NCI-H1105 treated with DMSO at 0.1 percent for 48 hours (cell line): ENCODE results near the gene TOP3A.

Experiments
- DNase-seq: peaks from one replicate; lab custom pipeline; 2025; lab: John Stamatoyannopoulos, UW

Gene TOP3A

GRCh38 chr17:18230288-18231141 lies 84.3 kb downstream of the TOP3A start:
- DNase-seq = no peak

DNA sequence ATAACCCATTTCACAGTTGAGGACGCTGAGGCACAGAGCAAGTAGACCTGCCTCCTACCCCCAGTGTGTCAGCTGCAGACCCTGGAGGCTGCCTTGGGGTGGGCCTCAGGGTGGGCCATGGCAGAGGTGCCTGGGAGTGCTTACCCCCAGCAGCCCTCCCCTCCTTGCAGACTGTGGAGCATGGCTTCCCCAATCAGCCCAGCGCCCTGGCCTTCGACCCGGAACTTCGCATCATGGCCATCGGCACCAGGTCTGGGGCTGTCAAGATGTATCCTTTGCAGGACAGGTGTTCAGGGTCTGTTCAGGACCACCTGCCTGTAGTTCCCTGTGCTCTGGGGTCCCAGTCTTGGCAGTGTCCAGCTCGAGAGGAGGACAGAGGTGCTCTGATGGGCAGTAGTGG lies 85.0 kb downstream of the TOP3A start:
- DNase-seq = no peak

- no peak for DNase-seq
Observed at GRCh38 chr17:18229254-18229653, 85.5 kb downstream of the TOP3A start.

GRCh38 chr17:18228176-18228682 lies 86.6 kb downstream of the TOP3A start:
- no peak for DNase-seq

- DNase-seq = no peak
Observed at GRCh38 chr17:18227635-18228034, 87.2 kb downstream of the TOP3A start.

GRCh38 chr17:18226284-18226945 lies 88.4 kb downstream of the TOP3A start:
- DNase-seq = no peak

DNA sequence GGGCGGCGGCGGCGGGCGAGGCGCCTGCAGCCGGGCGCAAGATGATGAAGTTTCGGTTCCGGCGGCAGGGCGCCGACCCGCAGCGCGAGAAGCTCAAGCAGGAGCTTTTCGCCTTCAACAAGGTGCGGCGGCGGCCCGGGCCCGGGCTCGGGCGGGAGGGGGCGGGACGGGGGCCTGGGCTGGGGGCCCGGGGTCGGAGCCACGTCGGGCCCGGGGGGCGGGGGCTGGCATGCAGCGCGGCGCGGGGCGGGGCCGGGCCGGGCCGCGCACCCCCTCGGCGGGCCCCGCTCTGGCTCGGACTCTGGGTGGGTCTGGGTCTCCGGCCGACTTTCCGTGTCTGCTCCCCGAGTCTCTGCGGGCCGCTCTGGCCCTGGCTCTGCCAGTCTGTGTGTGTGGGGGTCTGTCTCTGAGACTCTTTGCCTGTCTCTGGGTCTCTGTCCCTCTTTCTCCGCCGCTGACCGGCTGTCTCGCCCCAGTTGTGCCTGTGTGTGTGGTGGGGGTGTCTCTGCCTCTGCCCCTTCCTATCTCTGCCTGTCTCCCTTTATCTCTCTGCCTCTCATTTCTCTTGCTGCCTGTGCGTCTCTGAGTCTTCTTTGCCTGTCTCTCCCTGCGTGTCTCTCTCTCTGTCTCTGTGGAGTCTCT lies 89.0 kb downstream of the TOP3A start:
- DNase-seq = no peak

DNA sequence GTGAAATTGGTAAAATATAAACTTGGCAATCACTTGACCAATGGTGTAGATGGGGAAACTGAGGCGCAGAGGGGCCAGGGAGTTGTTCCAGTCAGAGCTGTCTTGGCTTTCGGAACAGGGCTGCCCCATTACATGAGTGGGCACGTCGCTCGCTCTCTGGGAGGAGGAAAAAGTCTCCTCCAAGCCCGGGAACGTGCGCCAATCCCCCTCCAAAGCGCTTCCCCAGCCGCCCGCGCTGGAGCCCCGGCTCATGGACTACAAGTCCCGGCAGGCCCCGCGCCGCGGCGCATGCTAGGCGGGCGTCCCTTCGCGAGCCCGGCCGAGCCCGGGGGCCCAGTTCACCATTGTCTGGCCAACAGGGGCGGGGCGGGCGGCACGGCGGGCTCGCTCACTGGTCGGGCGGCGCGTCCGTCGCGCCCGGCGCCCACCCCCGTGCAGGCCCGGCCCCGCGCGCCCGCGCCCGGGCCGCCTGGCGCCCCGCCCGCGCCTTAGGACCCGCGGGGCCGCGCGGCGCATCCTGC lies 89.6 kb downstream of the TOP3A start, which contains the start of gene LLGL1:
Gene LLGL1, plus strand, starts transcription at position 515 of the 521 bp plus-strand sequence. CDS start 48 bp downstream, outside the sequence.
- DNase-seq = peak; percentile 94

DNA sequence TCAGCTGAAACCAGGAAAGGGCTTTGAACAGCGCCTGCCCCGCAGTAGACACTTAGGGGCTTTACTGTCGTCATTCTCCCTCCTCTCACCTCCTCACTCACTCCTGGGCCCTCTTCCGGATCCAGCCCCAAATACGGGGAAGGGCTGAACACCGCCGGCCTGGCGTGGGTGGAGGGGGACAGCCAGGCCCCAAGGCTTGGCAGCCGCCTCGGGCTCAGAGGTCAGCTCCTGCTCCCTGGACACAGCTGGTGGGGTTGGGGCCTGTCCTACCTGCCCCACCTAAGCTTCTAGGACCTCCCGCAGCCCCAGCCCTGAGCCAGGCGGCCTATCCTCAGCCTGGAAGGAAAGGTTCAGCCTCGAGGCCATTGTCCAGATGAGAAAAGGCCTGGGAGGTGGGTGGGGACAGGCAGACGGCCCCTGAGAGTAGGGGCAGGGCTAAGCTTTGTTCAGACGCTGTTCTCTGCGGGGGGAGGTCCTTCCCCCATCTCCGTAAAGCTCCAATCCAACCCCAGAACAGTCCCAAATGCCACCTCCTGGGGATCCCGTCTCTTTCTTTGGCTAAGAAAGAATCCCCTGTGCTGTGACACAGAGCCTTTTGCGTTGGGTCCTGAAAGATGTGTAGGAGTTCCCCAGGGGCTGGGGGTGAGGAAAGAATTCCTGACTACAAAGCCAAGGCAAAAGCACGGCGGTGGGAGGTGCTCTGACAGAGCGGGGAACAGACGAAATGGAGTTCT lies 90.2 kb downstream of the TOP3A start:
- DNase-seq = no peak

- DNase-seq = no peak
Observed at GRCh38 chr17:18224053-18224386, 90.8 kb downstream of the TOP3A start.
